Astrocyte of the spinal cord (primary cell): Measurements from ENCODE around the gene RNF144A.

Source experiments
- DNase-seq: peaks from one replicate; pipeline ENCODE4 v3.0.0; 2011; ENCODE audit warnings: low read depth, low spot score
- H3K4me3 ChIP-seq: 2 replicates; pipeline ENCODE4 v1.5.1; 2011; ENCODE audit warnings: low read depth, mild to moderate bottlenecking, low read length, moderate library complexity
- in situ Hi-C: cut with HindIII; loops from 2 replicates; pipeline ENCODE4 v1.10.0; 2017; ENCODE audit warnings: low sequenced_read_pairs
- TF ChIP-seq, protein P1 (sequence below): IDR thresholded peaks from 2 replicates; pipeline ENCODE4 v1.5.1; 2012; ENCODE audit warnings: low read depth, mild to moderate bottlenecking, low read length, inconsistent platforms

RNF144A gene

DNA sequence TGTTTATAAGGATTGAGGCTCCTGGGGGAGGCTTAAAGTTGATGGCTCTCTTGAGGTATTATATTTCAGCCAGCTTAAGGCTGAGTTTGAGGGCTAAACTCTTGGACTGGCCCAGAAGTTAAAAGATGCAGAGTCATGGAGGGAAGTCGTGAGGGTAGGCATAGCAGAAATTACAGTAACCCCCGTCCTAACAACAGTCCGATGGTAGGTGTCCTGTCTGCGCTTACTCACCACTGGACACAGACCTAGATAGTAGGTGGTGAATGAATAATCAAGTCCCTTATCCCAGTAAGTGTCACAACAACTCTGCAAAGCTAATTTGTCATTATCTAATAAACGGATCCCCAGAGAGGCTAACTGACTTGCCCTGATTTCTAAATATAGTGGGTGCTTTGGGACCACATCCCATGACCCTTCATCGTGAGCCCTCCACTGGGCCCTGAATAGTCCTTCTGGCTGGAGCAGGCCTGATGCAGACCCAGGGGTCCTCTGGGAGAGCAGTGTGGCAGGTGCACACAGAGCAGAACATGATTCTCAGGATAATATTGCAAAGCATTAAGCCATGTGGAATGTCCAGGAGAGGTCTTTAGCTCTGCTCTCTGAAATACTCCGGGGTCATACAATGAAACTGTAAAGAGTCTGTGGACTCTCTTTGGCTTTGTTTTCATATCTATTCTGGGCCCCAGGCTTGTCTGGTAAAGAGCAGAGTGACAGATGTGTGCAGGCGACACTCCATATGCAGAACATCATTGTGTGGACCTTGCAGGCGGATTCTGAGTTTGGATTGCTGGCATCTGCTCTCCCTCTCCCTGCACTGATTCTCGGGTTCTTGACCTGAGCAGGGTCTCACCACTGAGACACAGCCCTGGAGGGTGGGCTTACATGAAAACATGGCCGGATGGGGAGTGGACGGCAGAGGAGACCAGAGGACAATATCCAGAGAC lies 98.1 kb downstream of the RNF144A start:
- H3K4me3 ChIP-seq, result no peak overlapping the region
- in situ Hi-C loops, result loop anchor here (25.0 kb wide), 1 partner anchor 103 kb away; the partner anchor contains the start of gene RNF144A
- peak; percentile 15 for DNase-seq
- TF ChIP-seq, protein P1, sequence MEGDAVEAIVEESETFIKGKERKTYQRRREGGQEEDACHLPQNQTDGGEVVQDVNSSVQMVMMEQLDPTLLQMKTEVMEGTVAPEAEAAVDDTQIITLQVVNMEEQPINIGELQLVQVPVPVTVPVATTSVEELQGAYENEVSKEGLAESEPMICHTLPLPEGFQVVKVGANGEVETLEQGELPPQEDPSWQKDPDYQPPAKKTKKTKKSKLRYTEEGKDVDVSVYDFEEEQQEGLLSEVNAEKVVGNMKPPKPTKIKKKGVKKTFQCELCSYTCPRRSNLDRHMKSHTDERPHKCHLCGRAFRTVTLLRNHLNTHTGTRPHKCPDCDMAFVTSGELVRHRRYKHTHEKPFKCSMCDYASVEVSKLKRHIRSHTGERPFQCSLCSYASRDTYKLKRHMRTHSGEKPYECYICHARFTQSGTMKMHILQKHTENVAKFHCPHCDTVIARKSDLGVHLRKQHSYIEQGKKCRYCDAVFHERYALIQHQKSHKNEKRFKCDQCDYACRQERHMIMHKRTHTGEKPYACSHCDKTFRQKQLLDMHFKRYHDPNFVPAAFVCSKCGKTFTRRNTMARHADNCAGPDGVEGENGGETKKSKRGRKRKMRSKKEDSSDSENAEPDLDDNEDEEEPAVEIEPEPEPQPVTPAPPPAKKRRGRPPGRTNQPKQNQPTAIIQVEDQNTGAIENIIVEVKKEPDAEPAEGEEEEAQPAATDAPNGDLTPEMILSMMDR, result no peak

DNA sequence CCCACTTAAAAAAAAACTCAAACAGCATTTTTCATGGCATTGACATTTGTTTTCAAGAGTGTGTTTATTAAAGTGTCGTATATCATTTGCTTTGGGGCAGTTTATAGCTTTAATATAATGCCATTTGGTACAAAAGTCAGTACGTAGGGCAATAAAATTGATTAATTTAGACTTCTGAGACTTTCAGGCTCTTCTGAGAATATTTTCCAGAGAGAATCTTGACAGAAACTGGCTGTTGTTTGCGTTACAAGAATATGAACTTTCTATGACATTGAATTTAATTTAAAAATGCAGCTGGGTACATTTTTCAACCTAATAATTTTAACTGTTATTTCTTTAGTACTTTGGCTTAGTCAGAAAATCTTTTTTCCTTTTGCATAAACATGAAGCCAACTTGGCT lies 98.9 kb downstream of the RNF144A start:
- H3K4me3 ChIP-seq, result no peak overlapping the region
- TF ChIP-seq, protein P1, result no peak
- in situ Hi-C loops, result loop anchor here (25.0 kb wide), 1 partner anchor 104 kb away; the partner anchor contains the start of gene RNF144A
- DNase-seq, result no peak

DNA sequence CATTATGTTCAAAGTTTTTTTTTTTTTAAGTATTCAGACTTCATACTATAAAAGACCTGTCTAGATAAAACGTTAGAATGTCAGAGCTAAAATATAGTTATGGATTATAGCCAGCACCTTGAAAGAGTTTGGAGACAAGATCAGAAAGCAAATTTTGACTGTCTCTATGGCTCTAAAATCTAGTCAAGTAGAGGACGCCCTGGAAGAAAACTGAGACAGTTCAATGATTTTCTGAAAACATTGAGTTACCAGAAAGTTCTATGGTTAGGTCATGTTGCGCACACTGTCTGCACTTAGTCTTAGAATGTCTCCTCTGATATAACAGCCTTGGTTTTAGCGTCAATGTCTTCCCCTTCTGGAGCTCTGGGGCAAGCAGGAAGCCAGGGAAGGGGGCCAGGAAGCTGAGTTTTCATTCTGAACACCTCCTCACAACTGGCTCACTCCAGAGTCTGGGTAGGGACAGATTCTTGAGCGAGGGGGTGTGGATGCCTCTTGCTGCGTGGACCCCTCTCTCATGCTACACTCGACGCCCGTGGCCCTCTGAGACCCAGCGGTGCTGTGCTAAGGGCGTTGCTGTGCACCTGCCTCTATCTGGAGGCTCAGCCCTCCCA lies 99.5 kb downstream of the RNF144A start:
- no peak for DNase-seq
- TF ChIP-seq, protein P1, result no peak
- no peak overlapping the region for H3K4me3 ChIP-seq
- in situ Hi-C loops, result loop anchor here (25.0 kb wide), 1 partner anchor 104 kb away; the partner anchor contains the start of gene RNF144A

DNA sequence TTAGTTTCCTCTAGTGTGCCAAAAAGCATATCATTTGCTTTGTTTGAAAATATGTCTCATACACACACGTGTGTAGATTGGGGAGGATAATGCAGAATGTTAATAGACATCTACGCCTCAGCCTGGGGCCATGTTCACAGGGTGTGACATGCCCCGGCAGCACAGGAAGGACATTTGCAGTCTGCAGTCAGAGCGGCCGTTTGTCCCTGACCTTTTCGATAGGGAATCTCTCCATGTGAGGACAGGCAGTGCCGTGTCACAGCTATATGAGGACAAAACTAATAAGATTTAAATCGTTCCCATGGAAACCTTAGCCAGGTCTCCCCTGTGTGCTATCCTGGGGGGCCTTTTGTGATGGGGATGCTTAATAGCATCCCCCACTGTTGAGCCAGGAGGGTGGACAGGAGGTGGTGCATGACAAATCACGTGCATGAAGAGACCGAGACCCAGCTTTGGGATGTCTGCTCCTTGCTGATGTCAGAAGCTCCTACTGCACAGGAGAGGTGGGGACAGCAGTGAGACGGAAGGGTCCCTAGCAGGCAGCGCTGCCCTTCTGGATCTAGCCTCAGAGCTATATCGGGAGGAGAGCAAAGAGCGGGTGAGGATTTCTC lies 100.6 kb downstream of the RNF144A start:
- H3K4me3 ChIP-seq, result no peak overlapping the region
- in situ Hi-C loops, result loop anchor here (25.0 kb wide), 1 partner anchor 105 kb away; the partner anchor contains the start of gene RNF144A
- no peak for DNase-seq
- TF ChIP-seq, protein P1, result no peak

DNA sequence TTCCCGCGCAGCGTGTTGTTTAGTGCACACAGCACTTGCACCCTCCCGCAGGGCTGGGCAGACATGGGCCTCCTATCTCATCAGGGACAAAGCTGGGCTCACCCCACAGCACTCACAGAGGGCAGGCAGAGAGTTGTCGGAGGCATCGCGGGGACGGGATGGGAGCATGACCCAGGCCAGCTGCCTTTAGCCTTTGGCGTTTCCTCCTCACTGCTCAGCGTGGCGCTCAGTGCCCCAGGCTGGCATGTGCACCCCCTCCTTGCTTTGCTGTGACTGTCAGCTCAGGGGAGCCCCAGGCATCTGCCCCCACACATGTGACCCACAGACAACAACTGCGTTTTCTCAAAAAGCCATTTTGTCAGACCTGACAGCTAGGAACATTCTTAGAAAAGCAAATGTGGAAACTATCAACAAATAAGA lies 101.1 kb downstream of the RNF144A start:
- TF ChIP-seq, protein P1, result no peak
- no peak overlapping the region for H3K4me3 ChIP-seq
- no peak for DNase-seq
- in situ Hi-C loops, result loop anchor here (25.0 kb wide), 1 partner anchor 106 kb away; the partner anchor contains the start of gene RNF144A

DNA sequence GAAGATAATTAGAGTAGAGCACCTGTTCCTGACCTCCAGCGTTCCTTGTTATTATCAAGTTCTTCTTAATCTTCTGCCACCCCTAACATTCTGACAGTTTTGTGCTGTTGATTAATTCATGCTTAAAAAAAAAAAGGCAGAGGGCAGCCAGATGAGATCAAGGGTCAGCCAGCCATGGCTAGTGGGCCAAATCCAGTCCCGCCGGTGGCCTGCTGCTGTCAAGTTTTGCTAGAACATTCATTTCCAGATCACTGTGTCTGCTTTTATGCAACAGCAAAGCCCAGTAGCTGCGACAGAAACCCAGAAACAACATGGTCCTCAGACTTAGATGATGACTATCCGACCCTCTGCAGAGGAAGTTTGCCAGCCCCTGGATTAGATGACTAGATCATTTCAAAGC lies 101.6 kb downstream of the RNF144A start:
- no peak overlapping the region for H3K4me3 ChIP-seq
- in situ Hi-C loops, result loop anchor here (25.0 kb wide), 1 partner anchor 106 kb away; the partner anchor contains the start of gene RNF144A
- DNase-seq, result no peak
- TF ChIP-seq, protein P1, result no peak
